Breast epithelium (tissue), 3 donors: ENCODE measurements around the gene THSD4.

ENCODE experiments used
- POLR2A ChIP-seq: fragments of 450-650 bp; IDR thresholded peaks from one replicate; pipeline ENCODE4 v1.6.1; 2016; ENCODE audit warnings: antibody characterized with exemption, mild to moderate bottlenecking, moderate library complexity
- POLR2AphosphoS5 ChIP-seq, 3 donors: sonication (generic); formaldehyde crosslinking; IDR thresholded peaks; one replicate each; pipeline ENCODE4 v1.6.1; 2017; ENCODE audit warnings: antibody characterized with exemption in 3 of 3
- TF ChIP-seq, protein P1 (sequence below), 3 donors: fragments of 450-650 bp; IDR thresholded peaks; one replicate each; pipeline ENCODE4 v1.5.1; 2016 to 2017; ENCODE audit warnings: antibody characterized with exemption in 3 of 3, mild to moderate bottlenecking in 3 of 3, moderate library complexity in 3 of 3

- no peak for TF ChIP-seq POLR2AphosphoS5 (IDR thresholded peaks at IDR 0.05)
- TF ChIP-seq POLR2A = no peak
- TF ChIP-seq, protein P1, sequence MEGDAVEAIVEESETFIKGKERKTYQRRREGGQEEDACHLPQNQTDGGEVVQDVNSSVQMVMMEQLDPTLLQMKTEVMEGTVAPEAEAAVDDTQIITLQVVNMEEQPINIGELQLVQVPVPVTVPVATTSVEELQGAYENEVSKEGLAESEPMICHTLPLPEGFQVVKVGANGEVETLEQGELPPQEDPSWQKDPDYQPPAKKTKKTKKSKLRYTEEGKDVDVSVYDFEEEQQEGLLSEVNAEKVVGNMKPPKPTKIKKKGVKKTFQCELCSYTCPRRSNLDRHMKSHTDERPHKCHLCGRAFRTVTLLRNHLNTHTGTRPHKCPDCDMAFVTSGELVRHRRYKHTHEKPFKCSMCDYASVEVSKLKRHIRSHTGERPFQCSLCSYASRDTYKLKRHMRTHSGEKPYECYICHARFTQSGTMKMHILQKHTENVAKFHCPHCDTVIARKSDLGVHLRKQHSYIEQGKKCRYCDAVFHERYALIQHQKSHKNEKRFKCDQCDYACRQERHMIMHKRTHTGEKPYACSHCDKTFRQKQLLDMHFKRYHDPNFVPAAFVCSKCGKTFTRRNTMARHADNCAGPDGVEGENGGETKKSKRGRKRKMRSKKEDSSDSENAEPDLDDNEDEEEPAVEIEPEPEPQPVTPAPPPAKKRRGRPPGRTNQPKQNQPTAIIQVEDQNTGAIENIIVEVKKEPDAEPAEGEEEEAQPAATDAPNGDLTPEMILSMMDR (IDR thresholded peaks at IDR 0.05) = no peak
These were observed 16.5 kb downstream of the THSD4 start for GRCh38 chr15:71131601-71132362.
